DOHH2 (cell line): ENCODE measurements around the gene HNRNPH2.

ENCODE experiments used
- CTCF ChIP-seq: fragments of 200-600 bp; sonication (generic); IDR thresholded peaks from one replicate; pipeline ENCODE4 v1.5.1; 2014; ENCODE audit warnings: antibody characterized with exemption, mild to moderate bottlenecking, low read depth, low read length; ENCODE audit not compliant: poor library complexity, severe bottlenecking
- EZH2phosphoT487 ChIP-seq: fragments of 200-600 bp; sonication (generic); IDR thresholded peaks from 2 replicates; pipeline ENCODE4 v1.6.1; 2017; ENCODE audit warnings: borderline replicate concordance, mild to moderate bottlenecking, antibody characterized with exemption, low read length, moderate library complexity, mixed read lengths

- TF ChIP-seq CTCF = no peak
- TF ChIP-seq EZH2phosphoT487 = no peak
These were observed 19.4 kb upstream of the HNRNPH2 start for GRCh38 chrX:101388604-101389003.
